ENCODE results near the gene HSD17B3. TPM values are rescaled to one million over a fixed set of nuclear protein-coding genes. Genes with fewer than 3 reads are reported as not detected.
"Not testable (repeated sequence)": the region's sequence is repeated elsewhere in the genome, so short reads cannot be mapped to it uniquely, and the experiment has no call there.

Gene HSD17B3
- polyA plus RNA-seq, 4 donors: 1.5 to 83.0 (median 7.5) TPM

- Histone ChIP-seq H3K27me3 (ENCODE audit: control insufficient read depth in 3 of 3, insufficient read depth in 3 of 3, low read length in 3 of 3) (no peaks in the 10 kb centered on the region), H3K4me1 (ENCODE audit: control insufficient read depth in 3 of 3, insufficient read depth in 2 of 3, low read depth in 1 of 3, low read length in 2 of 3) (no peaks in the 10 kb centered on the region), H3K9me3 (ENCODE audit: control insufficient read depth in 2 of 2, insufficient read depth in 1 of 2, low read depth in 1 of 2, low read length in 1 of 2) (peaks cover 0 to 15% of the 10 kb centered on the region in 2 donors), H3K36me3 (ENCODE audit: control insufficient read depth in 3 of 3, insufficient read depth in 2 of 3, low read depth in 1 of 3, low read length in 3 of 3) (no peaks in the 10 kb centered on the region), H3K27ac (ENCODE audit: low read depth in 1 of 3, low read length in 2 of 3) (no peak overlapping the region), H3K4me3 (ENCODE audit: low read depth in 1 of 3, low read length in 3 of 3) (no peak overlapping the region)
- DNase-seq: no peak
- no peak for FAIRE-seq
Observed at GRCh38 chr9:96192710-96193109, 109.3 kb downstream of the HSD17B3 start.

- peaks cover 0 to 23% of the 10 kb centered on the region in 2 donors for H3K9me3 ChIP-seq (ENCODE audit: control insufficient read depth in 2 of 2, insufficient read depth in 1 of 2, low read depth in 1 of 2, low read length in 1 of 2)
- H3K27ac ChIP-seq (ENCODE audit: low read depth in 1 of 3, low read length in 2 of 3): no peak overlapping the region
- FAIRE-seq (no peak), DNase-seq (no peak)
- 70 to 86% (median 75%) methylated on average over 2 of the region's 2 CpGs for WGBS, 3 donors
- H3K36me3 ChIP-seq (ENCODE audit: control insufficient read depth in 3 of 3, insufficient read depth in 2 of 3, low read depth in 1 of 3, low read length in 3 of 3): no peaks in the 10 kb centered on the region
- H3K27me3 ChIP-seq (ENCODE audit: control insufficient read depth in 3 of 3, insufficient read depth in 3 of 3, low read length in 3 of 3): no peaks in the 10 kb centered on the region
- H3K4me3 ChIP-seq (ENCODE audit: low read depth in 1 of 3, low read length in 3 of 3): no peak overlapping the region
- peaks cover 0 to 15% (median 0%) of the 10 kb centered on the region in 3 donors for H3K4me1 ChIP-seq (ENCODE audit: control insufficient read depth in 3 of 3, insufficient read depth in 2 of 3, low read depth in 1 of 3, low read length in 2 of 3)
Observed at GRCh38 chr9:96189995-96190394, 112.0 kb downstream of the HSD17B3 start.

GRCh38 chr9:96189581-96189980 lies 112.4 kb downstream of the HSD17B3 start:
- not testable (repeated sequence) for H3K36me3 ChIP-seq (ENCODE audit: control insufficient read depth in 3 of 3, insufficient read depth in 2 of 3, low read depth in 1 of 3, low read length in 3 of 3); FAIRE-seq; DNase-seq; H3K4me3 ChIP-seq (ENCODE audit: low read depth in 1 of 3, low read length in 3 of 3); H3K27ac ChIP-seq (ENCODE audit: low read depth in 1 of 3, low read length in 2 of 3); H3K27me3 ChIP-seq (ENCODE audit: control insufficient read depth in 3 of 3, insufficient read depth in 3 of 3, low read length in 3 of 3)
- H3K9me3 ChIP-seq (ENCODE audit: control insufficient read depth in 2 of 2, insufficient read depth in 1 of 2, low read depth in 1 of 2, low read length in 1 of 2): peaks cover 0 to 24% of the 10 kb centered on the region in 2 donors
- H3K4me1 ChIP-seq (ENCODE audit: control insufficient read depth in 3 of 3, insufficient read depth in 2 of 3, low read depth in 1 of 3, low read length in 2 of 3): peaks cover 0 to 15% (median 0%) of the 10 kb centered on the region in 3 donors
- WGBS, 3 donors: 85 to 90% (median 88%) methylated on average over 2 of the region's 2 CpGs

- H3K36me3 ChIP-seq (ENCODE audit: control insufficient read depth in 3 of 3, insufficient read depth in 2 of 3, low read depth in 1 of 3, low read length in 3 of 3): no peaks in the 10 kb centered on the region
- 59 to 66% (median 59%) methylated on average over 5 of the region's 5 CpGs for WGBS, 3 donors
- H3K9me3 ChIP-seq (ENCODE audit: control insufficient read depth in 2 of 2, insufficient read depth in 1 of 2, low read depth in 1 of 2, low read length in 1 of 2): peaks cover 0 to 24% of the 10 kb centered on the region in 2 donors
- H3K27ac ChIP-seq (ENCODE audit: low read depth in 1 of 3, low read length in 2 of 3): no peak overlapping the region
- FAIRE-seq (no peak), DNase-seq (no peak)
- H3K27me3 ChIP-seq (ENCODE audit: control insufficient read depth in 3 of 3, insufficient read depth in 3 of 3, low read length in 3 of 3): no peaks in the 10 kb centered on the region
- peaks cover 0 to 15% (median 0%) of the 10 kb centered on the region in 3 donors for H3K4me1 ChIP-seq (ENCODE audit: control insufficient read depth in 3 of 3, insufficient read depth in 2 of 3, low read depth in 1 of 3, low read length in 2 of 3)
- H3K4me3 ChIP-seq (ENCODE audit: low read depth in 1 of 3, low read length in 3 of 3): no peak overlapping the region
Observed at GRCh38 chr9:96188571-96188970, 113.4 kb downstream of the HSD17B3 start.

GRCh38 chr9:96187151-96187555 lies 114.8 kb downstream of the HSD17B3 start:
- peaks cover 0 to 15% (median 0%) of the 10 kb centered on the region in 3 donors for H3K4me1 ChIP-seq (ENCODE audit: control insufficient read depth in 3 of 3, insufficient read depth in 2 of 3, low read depth in 1 of 3, low read length in 2 of 3)
- FAIRE-seq: no peak
- DNase-seq: peak; percentile 90 to 91
- H3K27ac ChIP-seq (ENCODE audit: low read depth in 1 of 3, low read length in 2 of 3): peak overlapping the region; percentile 41 to 91 (median 84)
- no peaks in the 10 kb centered on the region for H3K36me3 ChIP-seq (ENCODE audit: control insufficient read depth in 3 of 3, insufficient read depth in 2 of 3, low read depth in 1 of 3, low read length in 3 of 3)
- no peaks in the 10 kb centered on the region for H3K27me3 ChIP-seq (ENCODE audit: control insufficient read depth in 3 of 3, insufficient read depth in 3 of 3, low read length in 3 of 3)
- WGBS, 3 donors: 10 to 53% (median 28%) methylated on average over 12 of the region's 12 CpGs
- H3K9me3 ChIP-seq (ENCODE audit: control insufficient read depth in 2 of 2, insufficient read depth in 1 of 2, low read depth in 1 of 2, low read length in 1 of 2): peaks cover 0 to 24% of the 10 kb centered on the region in 2 donors
- H3K4me3 ChIP-seq (ENCODE audit: low read depth in 1 of 3, low read length in 3 of 3): no peak overlapping the region

GRCh38 chr9:96186591-96187011 lies 115.4 kb downstream of the HSD17B3 start:
- peak overlapping the region; percentile 65 to 91 (median 84) for H3K27ac ChIP-seq (ENCODE audit: low read depth in 1 of 3, low read length in 2 of 3)
- FAIRE-seq (no peak), DNase-seq (peak; percentile 76 to 80)
- WGBS, 3 donors: 4 to 17% (median 17%) methylated on average over 18 of the region's 18 CpGs
- H3K4me3 ChIP-seq (ENCODE audit: low read depth in 1 of 3, low read length in 3 of 3): peak overlapping the region in 1 of 3 donors; percentile 19
- H3K4me1 ChIP-seq (ENCODE audit: control insufficient read depth in 3 of 3, insufficient read depth in 2 of 3, low read depth in 1 of 3, low read length in 2 of 3): peaks cover 0 to 15% (median 0%) of the 10 kb centered on the region in 3 donors
- H3K27me3 ChIP-seq (ENCODE audit: control insufficient read depth in 3 of 3, insufficient read depth in 3 of 3, low read length in 3 of 3): no peaks in the 10 kb centered on the region
- H3K36me3 ChIP-seq (ENCODE audit: control insufficient read depth in 3 of 3, insufficient read depth in 2 of 3, low read depth in 1 of 3, low read length in 3 of 3): no peaks in the 10 kb centered on the region
- peaks cover 0 to 24% of the 10 kb centered on the region in 2 donors for H3K9me3 ChIP-seq (ENCODE audit: control insufficient read depth in 2 of 2, insufficient read depth in 1 of 2, low read depth in 1 of 2, low read length in 1 of 2)

GRCh38 chr9:96185518-96186156 lies 116.3 kb downstream of the HSD17B3 start:
- no peak overlapping the region for H3K4me3 ChIP-seq (ENCODE audit: low read depth in 1 of 3, low read length in 3 of 3)
- H3K27ac ChIP-seq (ENCODE audit: low read depth in 1 of 3, low read length in 2 of 3): peak overlapping the region in 2 of 3 donors; percentile 50 to 84
- no peaks in the 10 kb centered on the region for H3K36me3 ChIP-seq (ENCODE audit: control insufficient read depth in 3 of 3, insufficient read depth in 2 of 3, low read depth in 1 of 3, low read length in 3 of 3)
- 93 to 98% (median 95%) methylated on average over 2 of the region's 2 CpGs for whole genome bisulfite sequencing, 3 donors
- H3K9me3 ChIP-seq (ENCODE audit: control insufficient read depth in 2 of 2, insufficient read depth in 1 of 2, low read depth in 1 of 2, low read length in 1 of 2): peaks cover 0 to 21% of the 10 kb centered on the region in 2 donors
- H3K4me1 ChIP-seq (ENCODE audit: control insufficient read depth in 3 of 3, insufficient read depth in 2 of 3, low read depth in 1 of 3, low read length in 2 of 3): peaks cover 0 to 15% (median 0%) of the 10 kb centered on the region in 3 donors
- H3K27me3 ChIP-seq (ENCODE audit: control insufficient read depth in 3 of 3, insufficient read depth in 3 of 3, low read length in 3 of 3): no peaks in the 10 kb centered on the region
- no peak for DNase-seq
- FAIRE-seq: no peak

All from small intestine (tissue), 7 donors.